Measurements from ENCODE around the gene VIPR2. TPM values are rescaled to one million over a fixed set of nuclear protein-coding genes. Genes with fewer than 3 reads are reported as not detected.
"Not testable (repeated sequence)": the region's sequence is repeated elsewhere in the genome, so short reads cannot be mapped to it uniquely, and the experiment has no call there.

Gene VIPR2
- total RNA-seq, 1 donor from 2014 or later = 4.5 TPM

- Histone ChIP-seq H3K4me3 (no peak overlapping the region), H3K9me3 (no peaks in the 10 kb centered on the region), H3K27ac (no peak overlapping the region), H3K4me1 (no peaks in the 10 kb centered on the region), H3K27me3 (no peaks in the 10 kb centered on the region), H3K36me3 (no peaks in the 10 kb centered on the region)
- intact Hi-C loops (cut with DNase I) = no loop called here
- no peak for TF ChIP-seq CTCF (IDR thresholded peaks at IDR 0.05)
- ATAC-seq (no peak), DNase-seq (no peak)
Measured at GRCh38 chr7:159005618-159006017, 139.0 kb downstream of the VIPR2 start.

- H3K9me3 ChIP-seq = no peaks in the 10 kb centered on the region
- TF ChIP-seq CTCF (IDR thresholded peaks at IDR 0.05) = no peak
- H3K4me3 ChIP-seq = no peak overlapping the region
- H3K27ac ChIP-seq = no peak overlapping the region
- DNase-seq (no peak), ATAC-seq (no peak)
- no peaks in the 10 kb centered on the region for H3K27me3 ChIP-seq
- no peaks in the 10 kb centered on the region for H3K36me3 ChIP-seq
- intact Hi-C loops (cut with DNase I) = no loop called here
- no peaks in the 10 kb centered on the region for H3K4me1 ChIP-seq
Measured at GRCh38 chr7:159004411-159004810, 140.3 kb downstream of the VIPR2 start.

- ATAC-seq (peak; percentile 31), DNase-seq (no peak)
- Histone ChIP-seq H3K9me3 (no peaks in the 10 kb centered on the region), H3K27me3 (peaks cover 2% of the 10 kb centered on the region), H3K4me3 (no peak overlapping the region), H3K27ac (no peak overlapping the region), H3K36me3 (no peaks in the 10 kb centered on the region), H3K4me1 (no peaks in the 10 kb centered on the region)
- TF ChIP-seq CTCF (IDR thresholded peaks at IDR 0.05) = no peak
- intact Hi-C loops (cut with DNase I) = no loop called here
Measured at GRCh38 chr7:159001811-159002210, 142.9 kb downstream of the VIPR2 start.

- Histone ChIP-seq H3K27me3 (peaks cover 9% of the 10 kb centered on the region), H3K27ac (no peak overlapping the region), H3K4me3 (no peak overlapping the region), H3K36me3 (no peaks in the 10 kb centered on the region), H3K4me1 (no peaks in the 10 kb centered on the region), H3K9me3 (no peaks in the 10 kb centered on the region)
- DNase-seq (no peak), ATAC-seq (no peak)
- no peak for TF ChIP-seq CTCF (IDR thresholded peaks at IDR 0.05)
- intact Hi-C loops (cut with DNase I) = no loop called here
Measured at GRCh38 chr7:159000859-159001435, 143.7 kb downstream of the VIPR2 start.

- Histone ChIP-seq H3K27me3 (peaks cover 12% of the 10 kb centered on the region), H3K36me3 (no peaks in the 10 kb centered on the region), H3K4me1 (no peaks in the 10 kb centered on the region), H3K9me3 (no peaks in the 10 kb centered on the region), H3K4me3 (no peak overlapping the region), H3K27ac (no peak overlapping the region)
- intact Hi-C loops (cut with DNase I) = no loop called here
- TF ChIP-seq CTCF (IDR thresholded peaks at IDR 0.05) = no peak
- no peak for ATAC-seq
- DNase-seq = no peak
Measured at GRCh38 chr7:159000070-159000469, 144.6 kb downstream of the VIPR2 start.

- Histone ChIP-seq H3K27me3 (peaks cover 17% of the 10 kb centered on the region), H3K9me3 (no peaks in the 10 kb centered on the region), H3K36me3 (no peaks in the 10 kb centered on the region), H3K27ac (no peak overlapping the region), H3K4me3 (no peak overlapping the region), H3K4me1 (no peaks in the 10 kb centered on the region)
- DNase-seq = no peak
- TF ChIP-seq CTCF (IDR thresholded peaks at IDR 0.05) = no peak
- ATAC-seq = peak; percentile 18
- intact Hi-C loops (cut with DNase I) = no loop called here
Measured at GRCh38 chr7:158999496-158999895, 145.2 kb downstream of the VIPR2 start.

GRCh38 chr7:158998261-158998660 lies 146.4 kb downstream of the VIPR2 start:
- H3K36me3 ChIP-seq; intact Hi-C loops (cut with DNase I); ATAC-seq; H3K9me3 ChIP-seq; DNase-seq; H3K4me3 ChIP-seq; H3K4me1 ChIP-seq; H3K27ac ChIP-seq: not testable (repeated sequence)
- peaks cover 22% of the 10 kb centered on the region for H3K27me3 ChIP-seq

All from upper lobe of right lung (tissue), 1 donor.